Measurements from ENCODE around the gene ANKUB1.

ANKUB1 gene

DNA sequence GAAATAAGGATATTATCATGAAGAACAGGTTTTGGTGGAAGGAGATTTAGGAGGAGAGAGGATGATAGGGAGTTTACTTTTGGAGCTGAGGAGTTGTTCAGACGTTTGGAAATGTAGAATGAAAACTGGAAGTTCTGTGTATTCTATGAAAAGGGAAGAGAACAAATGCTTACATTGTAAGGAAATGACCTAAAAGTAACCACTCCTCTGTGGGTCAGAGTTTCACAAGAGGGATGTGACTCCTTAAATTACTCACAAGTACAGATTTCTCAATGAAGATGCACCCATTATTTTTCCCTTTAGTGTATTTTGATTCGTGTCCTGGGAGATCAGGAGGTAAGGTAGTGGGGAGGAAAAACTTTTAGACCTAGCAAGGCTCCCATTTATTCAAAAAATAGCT is 24.6 kb upstream of the ANKUB1 start:
- Histone ChIP-seq H3K36me3 (ENCODE audit: control insufficient read depth, insufficient read depth, low read length) (no peaks in the 10 kb centered on the region), H3K4me3 (replicated peaks; ENCODE audit: low read depth, low read length) (no peak overlapping the region), H3K27me3 (replicated peaks; ENCODE audit: control insufficient read depth, insufficient read depth, low read length) (no peaks in the 10 kb centered on the region)
- no peak for DNase-seq (ENCODE audit: extremely low read depth, insufficient read length)
- TF ChIP-seq CTCF (IDR thresholded peaks at IDR 0.05; ENCODE audit: insufficient read depth, low read length, poor library complexity, severe bottlenecking), result no peak

DNA sequence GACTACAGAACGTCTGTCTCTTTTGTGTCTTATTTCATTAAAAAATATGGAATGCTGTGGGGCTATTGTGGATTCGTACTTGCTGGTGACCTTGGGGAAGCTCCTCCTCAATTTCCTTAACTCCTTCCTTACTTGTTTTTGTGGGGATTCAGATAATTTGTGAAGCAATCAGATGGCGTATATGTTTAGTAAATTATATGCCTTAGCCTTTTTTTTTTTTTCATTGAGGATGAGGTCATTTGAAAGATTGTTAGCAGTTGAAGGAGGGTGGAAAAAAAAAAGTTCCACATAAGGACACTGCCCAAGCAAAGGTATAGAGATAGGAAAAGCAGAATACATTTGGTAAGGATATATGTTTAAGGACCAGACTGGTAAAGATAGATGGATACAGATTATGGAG is 24.0 kb upstream of the ANKUB1 start:
- Histone ChIP-seq H3K36me3 (ENCODE audit: control insufficient read depth, insufficient read depth, low read length) (no peaks in the 10 kb centered on the region), H3K27me3 (replicated peaks; ENCODE audit: control insufficient read depth, insufficient read depth, low read length) (no peaks in the 10 kb centered on the region), H3K4me3 (replicated peaks; ENCODE audit: low read depth, low read length) (no peak overlapping the region)
- no peak for TF ChIP-seq CTCF (IDR thresholded peaks at IDR 0.05; ENCODE audit: insufficient read depth, low read length, poor library complexity, severe bottlenecking)
- DNase-seq (ENCODE audit: extremely low read depth, insufficient read length), result no peak

DNA sequence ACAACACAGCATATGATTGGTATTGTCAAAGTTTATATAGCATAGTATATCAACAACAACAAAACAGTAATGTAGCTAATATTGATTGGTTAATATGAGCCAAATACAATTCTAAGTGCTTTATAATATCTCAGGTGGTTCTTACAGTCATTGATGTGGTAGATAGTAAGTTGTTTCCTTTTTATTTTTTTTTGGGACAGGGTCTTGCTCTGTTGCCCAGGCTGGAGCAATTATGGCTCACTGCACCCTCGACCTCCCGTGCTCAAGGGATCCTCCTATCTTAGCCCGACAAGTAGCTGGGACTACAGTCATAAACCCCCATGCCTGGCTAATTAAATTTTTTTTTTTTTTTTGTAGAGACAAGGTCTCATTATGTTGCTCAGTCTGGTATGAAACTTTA is 23.4 kb upstream of the ANKUB1 start:
- H3K4me3 ChIP-seq (replicated peaks; ENCODE audit: low read depth, low read length), result no peak overlapping the region
- TF ChIP-seq CTCF (IDR thresholded peaks at IDR 0.05; ENCODE audit: insufficient read depth, low read length, poor library complexity, severe bottlenecking), result no peak
- H3K27me3 ChIP-seq (replicated peaks; ENCODE audit: control insufficient read depth, insufficient read depth, low read length), result no peaks in the 10 kb centered on the region
- no peaks in the 10 kb centered on the region for H3K36me3 ChIP-seq (ENCODE audit: control insufficient read depth, insufficient read depth, low read length)
- no peak for DNase-seq (ENCODE audit: extremely low read depth, insufficient read length)

DNA sequence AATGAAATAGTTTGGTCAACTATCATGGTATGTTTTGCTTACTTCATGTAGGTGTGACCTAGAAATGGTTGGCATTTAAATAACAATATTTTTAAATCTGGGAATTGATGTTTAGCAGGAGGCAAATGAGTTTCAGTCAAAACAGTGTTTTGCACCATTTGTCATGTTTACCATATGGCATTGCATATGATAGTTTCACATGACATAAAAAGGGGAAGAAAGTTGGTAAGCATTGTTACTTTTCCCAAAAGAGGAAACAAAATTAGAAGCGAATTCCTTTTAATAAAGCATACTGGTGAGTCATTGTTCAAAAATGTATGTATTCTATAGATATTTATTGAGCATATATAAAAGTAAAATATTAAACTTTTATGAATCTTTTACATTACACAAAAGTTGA is 23.0 kb upstream of the ANKUB1 start:
- Histone ChIP-seq H3K27me3 (replicated peaks; ENCODE audit: control insufficient read depth, insufficient read depth, low read length) (no peaks in the 10 kb centered on the region), H3K4me3 (replicated peaks; ENCODE audit: low read depth, low read length) (peak overlapping the region; percentile 3), H3K36me3 (ENCODE audit: control insufficient read depth, insufficient read depth, low read length) (no peaks in the 10 kb centered on the region)
- no peak for TF ChIP-seq CTCF (IDR thresholded peaks at IDR 0.05; ENCODE audit: insufficient read depth, low read length, poor library complexity, severe bottlenecking)
- DNase-seq (ENCODE audit: extremely low read depth, insufficient read length), result no peak

DNA sequence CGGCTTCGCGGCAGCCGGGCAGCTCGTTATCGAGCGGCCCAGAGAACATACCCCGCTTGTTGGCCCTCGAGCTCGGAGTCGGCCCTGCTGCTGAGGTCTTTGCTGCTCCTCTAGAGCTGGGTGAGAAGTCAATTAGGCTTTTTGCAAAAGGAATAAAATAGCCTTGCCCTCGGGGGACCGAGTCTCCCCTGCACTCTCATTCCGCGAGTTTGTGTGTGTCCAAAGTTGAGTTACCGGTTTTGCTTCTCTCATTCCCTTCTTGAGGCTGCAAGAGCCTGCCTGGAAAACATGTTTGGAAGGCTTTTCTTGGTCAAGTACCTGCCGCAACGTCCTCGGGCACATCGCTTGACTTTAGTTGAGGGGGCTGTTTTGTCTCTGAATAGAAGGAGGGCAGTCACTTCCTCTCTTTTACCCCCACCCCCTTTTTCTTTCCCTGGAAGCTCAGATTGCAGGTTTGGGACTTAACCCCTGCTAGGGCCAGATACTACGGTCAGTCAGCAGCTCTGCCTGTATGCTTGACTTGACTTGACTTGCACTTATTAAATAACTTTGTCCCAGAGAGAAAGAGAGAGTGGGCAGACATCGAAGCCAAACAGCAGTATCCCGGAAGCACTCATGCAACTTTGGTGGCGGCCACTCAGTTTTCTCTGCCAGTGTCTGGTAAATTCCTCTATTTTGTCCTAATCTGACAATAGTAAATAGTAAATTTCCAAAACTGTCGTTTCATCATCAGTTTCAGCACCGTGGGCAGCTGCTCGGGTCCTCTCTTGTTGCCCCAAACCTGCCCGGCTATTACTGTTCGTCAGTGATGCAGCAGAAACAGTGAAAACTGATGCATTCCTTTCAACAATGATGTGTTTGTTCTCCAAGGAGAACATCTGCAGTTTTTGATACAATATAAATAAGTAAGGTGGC is 21.3 kb upstream of the ANKUB1 start:
- no peak for TF ChIP-seq CTCF (IDR thresholded peaks at IDR 0.05; ENCODE audit: insufficient read depth, low read length, poor library complexity, severe bottlenecking)
- H3K36me3 ChIP-seq (ENCODE audit: control insufficient read depth, insufficient read depth, low read length), result no peaks in the 10 kb centered on the region
- DNase-seq (ENCODE audit: extremely low read depth, insufficient read length), result peak; percentile 20
- H3K4me3 ChIP-seq (replicated peaks; ENCODE audit: low read depth, low read length), result peak overlapping the region; percentile 76
- no peaks in the 10 kb centered on the region for H3K27me3 ChIP-seq (replicated peaks; ENCODE audit: control insufficient read depth, insufficient read depth, low read length)

Measured in GM06990 (cell line).